ENCODE measurements around the gene ARRB1.
"Not testable (repeated sequence)": the region's sequence is repeated elsewhere in the genome, so short reads cannot be mapped to it uniquely, and the experiment has no call there.

The ARRB1 gene

GRCh38 chr11:75374646-75375045 is 23.2 kb upstream of the ARRB1 start:
- Histone ChIP-seq H3K4me2 (ENCODE audit: low read length) (no peak overlapping the region), H3K4me3 (ENCODE audit: low read depth, low read length) (no peak overlapping the region), H3K36me3 (ENCODE audit: control insufficient read depth, insufficient read depth, low read length) (no peaks in the 10 kb centered on the region), H2AFZ (no peak overlapping the region), H3K4me1 (no peaks in the 10 kb centered on the region), H3K79me2 (no peaks in the 10 kb centered on the region), H3K27ac (no peak overlapping the region), H3K9ac (no peak overlapping the region), H3K9me3 (ENCODE audit: control insufficient read depth, low read length) (no peaks in the 10 kb centered on the region), H3K27me3 (ENCODE audit: control insufficient read depth, insufficient read depth, low read length) (no peaks in the 10 kb centered on the region)
- TF ChIP-seq CTCF (IDR thresholded peaks at IDR 0.05): no peak

DNA sequence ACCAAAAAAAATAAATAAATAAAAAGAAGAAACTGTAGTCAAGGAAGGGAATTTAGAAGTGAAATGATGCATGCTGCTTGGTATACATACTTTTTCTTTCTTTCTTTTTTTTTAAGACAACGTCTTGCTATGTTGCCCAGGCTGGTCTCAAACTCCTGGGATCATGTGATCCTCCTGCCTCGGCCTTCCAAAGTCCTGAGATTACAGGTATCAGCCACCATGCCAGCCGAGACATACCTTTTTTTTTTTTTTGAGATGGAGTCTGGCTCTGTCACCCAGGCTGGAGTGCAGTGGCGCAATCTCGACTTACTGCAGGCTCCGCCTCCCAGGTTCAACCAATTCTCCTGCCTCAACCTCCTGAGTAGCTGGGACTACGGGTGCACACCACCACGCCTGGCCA is 21.7 kb upstream of the ARRB1 start:
- no peaks in the 10 kb centered on the region for H3K36me3 ChIP-seq (ENCODE audit: control insufficient read depth, insufficient read depth, low read length)
- no peak overlapping the region for H3K27ac ChIP-seq
- H3K79me2 ChIP-seq: no peaks in the 10 kb centered on the region
- TF ChIP-seq CTCF (IDR thresholded peaks at IDR 0.05): no peak
- no peak overlapping the region for H3K4me2 ChIP-seq (ENCODE audit: low read length)
- H3K4me1 ChIP-seq: no peaks in the 10 kb centered on the region
- no peaks in the 10 kb centered on the region for H3K27me3 ChIP-seq (ENCODE audit: control insufficient read depth, insufficient read depth, low read length)
- H2AFZ ChIP-seq: no peak overlapping the region
- no peak overlapping the region for H3K4me3 ChIP-seq (ENCODE audit: low read depth, low read length)
- H3K9ac ChIP-seq: no peak overlapping the region
- H3K9me3 ChIP-seq (ENCODE audit: control insufficient read depth, low read length): no peaks in the 10 kb centered on the region

DNA sequence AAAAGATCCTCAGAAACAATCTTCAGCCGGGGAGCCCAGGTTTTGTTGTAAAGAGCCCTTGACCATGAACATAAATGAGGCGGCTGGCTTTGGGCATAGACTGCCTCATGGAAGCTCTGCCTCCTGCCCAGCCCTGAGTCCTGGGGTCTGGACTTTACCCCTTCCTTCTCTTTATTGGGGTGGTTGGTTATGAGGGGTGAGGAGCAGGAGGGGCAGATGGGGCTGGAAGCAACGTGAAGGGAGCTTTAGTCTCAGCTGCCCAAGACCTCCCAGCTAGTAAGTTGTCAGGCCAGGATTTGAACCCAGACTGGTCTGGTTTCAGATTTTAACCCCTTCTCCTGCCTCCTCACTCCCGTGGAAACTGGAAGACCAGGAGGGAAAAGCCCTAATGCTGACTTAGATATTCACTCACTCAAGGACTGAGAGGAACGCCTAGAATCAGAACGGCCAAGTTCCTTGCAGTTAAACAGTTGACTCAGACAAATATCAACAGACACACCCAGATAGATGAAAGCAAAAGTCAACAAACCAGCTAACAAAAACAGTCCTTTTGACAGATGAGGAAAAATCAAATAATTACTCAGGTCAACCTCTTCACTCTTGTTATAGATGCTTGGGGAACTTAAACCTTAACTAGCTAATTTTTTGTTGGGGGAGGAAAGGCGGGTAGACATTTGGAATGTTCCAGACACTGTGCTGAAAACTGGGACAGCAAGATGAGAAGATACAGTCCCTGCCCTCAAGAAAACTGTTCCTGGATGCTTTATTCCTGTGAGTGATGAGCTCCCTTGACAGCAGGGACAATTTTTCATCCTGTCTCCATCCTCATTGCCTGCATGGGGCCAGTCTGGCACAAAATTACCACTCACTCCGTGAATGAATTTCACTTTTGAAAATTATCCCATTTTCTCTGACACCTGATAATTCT is 20.8 kb upstream of the ARRB1 start:
- no peak overlapping the region for H3K4me3 ChIP-seq (ENCODE audit: low read depth, low read length)
- no peak for TF ChIP-seq CTCF (IDR thresholded peaks at IDR 0.05)
- no peak overlapping the region for H2AFZ ChIP-seq
- H3K4me2 ChIP-seq (ENCODE audit: low read length): no peak overlapping the region
- no peaks in the 10 kb centered on the region for H3K36me3 ChIP-seq (ENCODE audit: control insufficient read depth, insufficient read depth, low read length)
- H3K27me3 ChIP-seq (ENCODE audit: control insufficient read depth, insufficient read depth, low read length): no peaks in the 10 kb centered on the region
- H3K4me1 ChIP-seq: no peaks in the 10 kb centered on the region
- H3K27ac ChIP-seq: no peak overlapping the region
- H3K9me3 ChIP-seq (ENCODE audit: control insufficient read depth, low read length): no peaks in the 10 kb centered on the region
- no peaks in the 10 kb centered on the region for H3K79me2 ChIP-seq
- no peak overlapping the region for H3K9ac ChIP-seq

DNA sequence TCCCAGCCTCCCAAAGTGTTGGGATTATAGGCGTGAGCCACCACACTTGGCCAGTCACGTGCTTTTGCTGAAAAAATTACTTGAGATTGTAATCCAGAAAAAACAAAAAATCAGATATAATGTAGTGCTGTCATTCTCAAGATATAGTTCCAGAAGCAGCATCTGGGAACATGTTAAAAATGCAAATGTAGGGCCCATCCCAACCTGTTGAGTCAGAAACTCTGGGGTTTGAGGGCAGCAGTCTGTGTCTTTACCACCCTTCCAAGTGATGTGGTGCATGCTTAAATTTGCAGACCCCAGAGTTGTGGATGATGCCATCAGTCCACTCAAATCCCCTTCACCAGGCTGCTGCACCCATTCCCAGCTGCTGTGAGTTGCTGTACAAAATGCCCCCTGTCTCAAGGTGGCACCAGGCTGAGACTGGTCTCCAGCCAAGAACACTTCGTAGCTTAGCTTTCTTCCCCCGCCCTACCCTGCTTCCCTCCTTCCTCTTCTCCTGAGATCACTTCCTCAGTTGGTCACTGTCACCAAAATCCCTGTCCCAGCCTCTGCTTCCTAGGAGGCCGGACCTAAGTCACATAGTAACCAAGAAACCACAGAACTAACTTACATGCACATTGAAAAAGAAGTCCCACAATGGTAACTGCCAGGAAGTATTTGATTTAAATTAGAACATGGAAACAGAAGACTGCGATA is 18.2 kb upstream of the ARRB1 start:
- no peak overlapping the region for H3K9ac ChIP-seq
- no peaks in the 10 kb centered on the region for H3K36me3 ChIP-seq (ENCODE audit: control insufficient read depth, insufficient read depth, low read length)
- no peak overlapping the region for H3K4me3 ChIP-seq (ENCODE audit: low read depth, low read length)
- H3K4me2 ChIP-seq (ENCODE audit: low read length): no peak overlapping the region
- H3K79me2 ChIP-seq: no peaks in the 10 kb centered on the region
- no peaks in the 10 kb centered on the region for H3K4me1 ChIP-seq
- no peaks in the 10 kb centered on the region for H3K27me3 ChIP-seq (ENCODE audit: control insufficient read depth, insufficient read depth, low read length)
- no peak for TF ChIP-seq CTCF (IDR thresholded peaks at IDR 0.05)
- no peak overlapping the region for H2AFZ ChIP-seq
- no peaks in the 10 kb centered on the region for H3K9me3 ChIP-seq (ENCODE audit: control insufficient read depth, low read length)
- H3K27ac ChIP-seq: no peak overlapping the region

- H3K9me3 ChIP-seq (ENCODE audit: control insufficient read depth, low read length); H3K4me1 ChIP-seq; H3K4me3 ChIP-seq (ENCODE audit: low read depth, low read length); H3K9ac ChIP-seq; H3K79me2 ChIP-seq; H3K4me2 ChIP-seq (ENCODE audit: low read length); H3K27ac ChIP-seq; H3K27me3 ChIP-seq (ENCODE audit: control insufficient read depth, insufficient read depth, low read length); H2AFZ ChIP-seq; H3K36me3 ChIP-seq (ENCODE audit: control insufficient read depth, insufficient read depth, low read length): not testable (repeated sequence)
Observed at GRCh38 chr11:75366826-75367225, 15.4 kb upstream of the ARRB1 start.

Data from parathyroid adenoma (tissue), 2 donors.